GM18867 (cell line): ENCODE results near the gene LRCH3.
"Not testable (repeated sequence)": the region's sequence is repeated elsewhere in the genome, so short reads cannot be mapped to it uniquely, and the experiment has no call there.

Experiments used
- ATAC-seq: cut with Tn5 transposase; IDR thresholded peaks from one replicate; pipeline ENCODE4 v1.9.1; 2021; ENCODE audit warnings: mild to moderate bottlenecking, moderate library complexity; ENCODE audit not compliant: unreplicated experiment

The LRCH3 gene

GRCh38 chr3:197921429-197922275 lies 130.6 kb downstream of the LRCH3 start:
- ATAC-seq = not testable (repeated sequence)

DNA sequence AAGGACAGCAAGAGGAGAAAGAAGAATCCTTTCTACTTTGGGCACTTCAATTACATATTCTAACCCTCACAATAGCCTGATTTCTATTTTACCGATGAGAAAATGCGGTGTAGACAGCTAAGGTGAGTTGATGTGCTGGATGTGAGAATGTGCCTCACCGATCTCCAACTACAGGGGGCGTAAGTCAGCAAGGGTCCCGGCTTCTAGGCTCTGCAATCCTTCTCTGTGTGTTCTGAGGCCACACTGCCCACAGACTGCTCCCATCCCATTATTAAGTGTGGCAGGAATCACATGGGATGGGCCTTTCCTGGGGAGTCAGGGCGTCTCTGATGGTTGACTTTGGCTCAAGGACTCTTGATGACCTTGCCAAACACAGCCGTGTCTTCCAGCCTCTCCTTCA lies 135.4 kb downstream of the LRCH3 start:
- ATAC-seq = no peak

DNA sequence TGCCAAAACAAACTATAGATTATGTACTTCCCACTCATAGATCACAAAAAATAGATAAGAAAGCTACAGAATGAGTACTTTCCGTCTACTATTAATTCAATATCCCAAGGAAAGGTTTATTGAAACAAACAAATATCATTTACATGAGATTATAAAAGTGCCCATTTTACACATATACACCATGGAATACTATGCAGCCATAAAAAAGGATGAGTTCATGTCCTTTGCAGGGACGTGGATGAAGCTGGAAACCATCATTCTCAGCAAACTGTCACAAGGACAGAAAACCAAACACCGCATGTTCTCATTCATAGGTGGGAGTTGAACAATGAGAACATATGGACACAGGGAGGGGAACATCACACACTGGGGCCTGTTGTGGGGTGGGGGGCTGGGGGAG lies 136.5 kb downstream of the LRCH3 start:
- not testable (repeated sequence) for ATAC-seq

- no peak for ATAC-seq
Observed at GRCh38 chr3:197936819-197937384, 145.8 kb downstream of the LRCH3 start.
